HG02852 (cell line): ENCODE results near the gene SLC19A3.

ENCODE experiments used
- ATAC-seq: cut with Tn5 transposase; IDR thresholded peaks from one replicate; pipeline ENCODE4 v1.9.1; 2021; ENCODE audit warnings: mild to moderate bottlenecking, moderate library complexity; ENCODE audit not compliant: unreplicated experiment

SLC19A3 gene

DNA sequence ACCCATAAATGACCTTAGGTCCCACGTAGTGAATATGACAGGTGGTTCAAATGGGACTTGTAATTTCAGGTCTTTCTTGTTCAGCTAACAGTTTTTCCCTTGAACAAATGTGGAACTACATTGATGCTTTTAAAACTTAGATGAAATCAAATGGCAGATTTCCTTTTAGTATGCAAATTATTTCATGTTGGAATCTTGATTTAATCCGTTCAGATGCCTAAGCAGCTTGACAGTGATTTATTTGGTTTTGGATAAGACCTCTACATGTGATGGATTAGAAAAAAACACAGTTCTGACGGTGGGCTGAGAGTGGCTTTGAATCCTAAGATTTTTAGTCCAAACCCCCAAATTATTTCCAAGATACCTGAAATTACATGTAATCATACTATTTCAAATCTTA, 83.6 kb downstream of the SLC19A3 start:
- ATAC-seq: no peak
